ENCODE data around the gene FOXL3.

FOXL3 gene

GRCh38 chr7:265998-266850 is 23.7 kb upstream of the FOXL3 start:
- in situ Hi-C loops (cut with MboI; ENCODE audit: low sequenced_read_pairs), result no loop called here

- in situ Hi-C loops (cut with MboI; ENCODE audit: low sequenced_read_pairs), result no loop called here
Observed at GRCh38 chr7:266851-267840, 22.8 kb upstream of the FOXL3 start.

- in situ Hi-C loops (cut with MboI; ENCODE audit: low sequenced_read_pairs), result no loop called here
Observed at GRCh38 chr7:268991-269390, 21.0 kb upstream of the FOXL3 start.

GRCh38 chr7:269721-270120 is 20.2 kb upstream of the FOXL3 start:
- in situ Hi-C loops (cut with MboI; ENCODE audit: low sequenced_read_pairs), result no loop called here

GRCh38 chr7:270351-270983 is 19.5 kb upstream of the FOXL3 start:
- in situ Hi-C loops (cut with MboI; ENCODE audit: low sequenced_read_pairs), result no loop called here

- in situ Hi-C loops (cut with MboI; ENCODE audit: low sequenced_read_pairs), result no loop called here
Observed at GRCh38 chr7:271266-272107, 18.5 kb upstream of the FOXL3 start.

- in situ Hi-C loops (cut with MboI; ENCODE audit: low sequenced_read_pairs), result no loop called here
Observed at GRCh38 chr7:272108-272615, 17.8 kb upstream of the FOXL3 start.

GRCh38 chr7:272631-273030 is 17.3 kb upstream of the FOXL3 start:
- in situ Hi-C loops (cut with MboI; ENCODE audit: low sequenced_read_pairs), result no loop called here

- in situ Hi-C loops (cut with MboI; ENCODE audit: low sequenced_read_pairs), result no loop called here
Observed at GRCh38 chr7:273327-273726, 16.6 kb upstream of the FOXL3 start.

- in situ Hi-C loops (cut with MboI; ENCODE audit: low sequenced_read_pairs), result no loop called here
Observed at GRCh38 chr7:274266-274665, 15.7 kb upstream of the FOXL3 start.

- in situ Hi-C loops (cut with MboI; ENCODE audit: low sequenced_read_pairs), result no loop called here
Observed at GRCh38 chr7:276230-276835, 13.6 kb upstream of the FOXL3 start.

- in situ Hi-C loops (cut with MboI; ENCODE audit: low sequenced_read_pairs), result no loop called here
Observed at GRCh38 chr7:277228-277627, 12.7 kb upstream of the FOXL3 start.

GRCh38 chr7:278081-278480 is 11.9 kb upstream of the FOXL3 start:
- in situ Hi-C loops (cut with MboI; ENCODE audit: low sequenced_read_pairs), result no loop called here

- in situ Hi-C loops (cut with MboI; ENCODE audit: low sequenced_read_pairs), result no loop called here
Observed at GRCh38 chr7:279821-280220, 10.1 kb upstream of the FOXL3 start.

- in situ Hi-C loops (cut with MboI; ENCODE audit: low sequenced_read_pairs), result no loop called here
Observed at GRCh38 chr7:280461-280860, 9.5 kb upstream of the FOXL3 start.

- in situ Hi-C loops (cut with MboI; ENCODE audit: low sequenced_read_pairs), result no loop called here
Observed at GRCh38 chr7:281637-282036, 8.3 kb upstream of the FOXL3 start.

- in situ Hi-C loops (cut with MboI; ENCODE audit: low sequenced_read_pairs), result no loop called here
Observed at GRCh38 chr7:282621-283020, 7.3 kb upstream of the FOXL3 start.

GRCh38 chr7:284762-285722 is 4.9 kb upstream of the FOXL3 start:
- in situ Hi-C loops (cut with MboI; ENCODE audit: low sequenced_read_pairs), result no loop called here

- in situ Hi-C loops (cut with MboI; ENCODE audit: low sequenced_read_pairs), result no loop called here
Observed at GRCh38 chr7:285731-286130, 4.2 kb upstream of the FOXL3 start.

Measured in hTERT RPE-1 (cell line).